Adrenal gland (tissue), 12 donors: ENCODE measurements around the gene PNN. TPM values are rescaled to one million over a fixed set of nuclear protein-coding genes. Genes with fewer than 3 reads are reported as not detected.
A peak's percentile ranks its signal among the peaks of the same experiment; 100 is the strongest.
"Not testable (repeated sequence)": the region's sequence is repeated elsewhere in the genome, so short reads cannot be mapped to it uniquely, and the experiment has no call there.

Experiments used
- DNase-seq, 7 donors: peaks; one replicate each; pipeline ENCODE4 v3.0.0-alpha.2; 2019 to 2020
- H3K27ac ChIP-seq, 5 donors: fragments of 200-600 bp; sonication (generic) in 4 of 5; 1 replicate in 3 of 5; 2 replicates in 2 of 5; pipeline versions ENCODE4 v1.5.1 to v1.8.0; 2016 to 2020; ENCODE audit warnings: mild to moderate bottlenecking in 1 of 5
- H3K27me3 ChIP-seq: fragments of 200-600 bp; 2 replicates; pipeline ENCODE4 v1.8.0; 2021
- H3K36me3 ChIP-seq, 2 donors: fragments of 200-600 bp; replicated peaks in 1 of 2; 1 replicate in 1 of 2; 2 replicates in 1 of 2; pipeline versions ENCODE4 v1.5.1 to v1.8.0; 2018 to 2022
- H3K4me1 ChIP-seq, 2 donors: fragments of 200-600 bp; replicated peaks in 1 of 2; 1 replicate in 1 of 2; 2 replicates in 1 of 2; pipeline versions ENCODE4 v1.5.1 to v1.8.0; 2018 to 2021
- H3K4me3 ChIP-seq, 4 donors: fragments of 200-600 bp; sonication (generic) in 3 of 4; one replicate each; pipeline ENCODE4 v1.5.1; 2016 to 2018
- H3K9me3 ChIP-seq, 3 donors: fragments of 200-600 bp; sonication (generic) in 1 of 3; replicated peaks in 1 of 3; 1 replicate in 2 of 3; 2 replicates in 1 of 3; pipeline versions ENCODE4 v1.5.1 to v1.8.0; 2016 to 2021
- POLR2A ChIP-seq, 2 donors: fragments of 450-650 bp; IDR thresholded peaks; one replicate each; pipeline ENCODE4 v1.6.1; 2017; ENCODE audit warnings: antibody characterized with exemption in 2 of 2, mild to moderate bottlenecking in 2 of 2, moderate library complexity in 1 of 2
- WGBS, 4 donors: extraction: QIAGEN DNeasy Blood & Tissue Kit in 2 of 4; methylation state at CpG; one replicate each; pipeline versions ENCODE4 v1.1.5 to v1.1.7; 2013 to 2017; 5-methylcytosine and 5-hydroxymethylcytosine counted together
- intact Hi-C, 2 donors: fragments of 100-400 bp; cut with DNase I; formaldehyde crosslinking; loops; one replicate each; pipeline versions ENCODE4 v1.14.1 to v1.15.0; 2022 to 2023
- polyA plus RNA-seq, 3 donors: library from polyadenylated mRNA; stranded (reverse); fragments of 200-250 nt in 2 of 3; fragments of 350-450 nt in 1 of 3; fragmentation: Illumina TruSeq in 1 of 3; extraction: RNeasy Lipid Tissue Mini Kit (QIAGEN cat#74804) in 1 of 3; gene quantifications; one replicate each; pipeline ENCODE4 v1.2.3, GENCODE V29; 2013 to 2014
- total RNA-seq, 9 donors: library from RNA; depleted of rRNA in 4 of 9; stranded (reverse); fragments of >200 nt in 4 of 9; fragments of 120-200 nt in 1 of 9; fragmentation: NEBNext Ultra II Directional in 1 of 9; extraction: Animal tissue kit (Norgen Biotek cat#: 25700) in 1 of 9; gene quantifications; one replicate each; pipeline versions ENCODE4 v1.1.0 to v1.2.4, GENCODE V29; 2013 to 2023
- TF ChIP-seq, protein P1 (sequence below), 6 experiments: fragments of 450-650 bp in 4 of 6; fragments of 200-600 bp in 2 of 6; sonication (generic) in 1 of 6; IDR thresholded peaks; 1 replicate in 5 of 6; 2 replicates in 1 of 6; pipeline versions ENCODE4 v1.5.1 to v1.8.0; 2016 to 2021; ENCODE audit warnings: antibody characterized with exemption in 6 of 6, mild to moderate bottlenecking in 2 of 6, moderate library complexity in 1 of 6
- donor health status: healthy with polysubstance abuse.
- donor health status: Bipolar disorder and iron deficiency.
- donor health status: DM: yes; HTN: yes; CAD: no.
- donor health status: DM: no; HTN: no; CAD: no.
- donor health status: DM: no; HTN: no; CAD: no.
- donor health status: DM: yes; HTN: yes; CAD: no.

The PNN gene
- total and polyA plus RNA-seq, 12 donors = 11.3 to 86.0 (median 41.5) TPM

DNA sequence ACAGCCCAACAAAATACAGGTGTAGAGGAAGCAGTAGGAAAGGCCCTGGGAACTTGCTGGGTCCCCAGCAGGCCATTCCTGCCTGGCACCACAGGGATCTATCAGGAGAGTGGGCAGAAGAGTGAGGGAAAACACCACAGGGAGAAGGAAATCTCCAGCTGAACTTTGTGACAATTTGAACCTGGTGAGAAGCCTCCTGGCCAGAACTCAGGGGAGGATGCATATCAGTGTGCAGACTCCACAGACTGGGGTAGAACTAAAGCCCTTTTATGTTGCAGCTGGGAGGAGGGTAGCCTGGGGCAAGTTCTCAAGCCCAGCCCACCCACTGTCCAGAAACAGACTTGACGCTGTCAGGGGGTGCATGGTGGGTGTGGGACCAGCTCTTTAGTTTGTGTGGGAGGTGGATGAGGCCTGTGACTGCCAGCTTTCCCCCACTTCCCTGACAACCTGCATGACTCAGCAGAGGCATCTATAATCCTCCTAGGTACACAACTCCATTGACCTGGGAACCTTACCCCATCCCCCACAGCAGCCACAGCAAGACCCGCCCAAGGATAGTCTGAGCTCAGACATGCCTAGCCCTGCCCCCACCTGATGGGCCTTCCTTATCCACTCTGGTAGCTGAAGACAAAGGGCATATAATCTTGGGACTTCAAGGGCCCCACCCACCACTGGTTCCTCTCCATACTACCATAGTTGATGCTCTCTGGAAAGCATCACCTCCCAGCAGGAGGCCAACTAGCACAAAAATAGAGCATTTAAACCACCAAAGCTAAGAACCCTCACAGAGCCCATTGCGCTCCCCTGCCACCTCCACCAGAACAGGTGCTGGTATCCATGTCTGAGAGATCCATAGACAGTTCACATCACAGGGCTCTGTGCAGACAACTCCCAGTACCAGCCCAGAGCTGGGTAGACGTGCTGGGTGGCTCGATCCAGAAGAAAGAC lies 28.9 kb downstream of the PNN start:
- TF ChIP-seq POLR2A (IDR thresholded peaks at IDR 0.05) = no peak
- TF ChIP-seq, protein P1, sequence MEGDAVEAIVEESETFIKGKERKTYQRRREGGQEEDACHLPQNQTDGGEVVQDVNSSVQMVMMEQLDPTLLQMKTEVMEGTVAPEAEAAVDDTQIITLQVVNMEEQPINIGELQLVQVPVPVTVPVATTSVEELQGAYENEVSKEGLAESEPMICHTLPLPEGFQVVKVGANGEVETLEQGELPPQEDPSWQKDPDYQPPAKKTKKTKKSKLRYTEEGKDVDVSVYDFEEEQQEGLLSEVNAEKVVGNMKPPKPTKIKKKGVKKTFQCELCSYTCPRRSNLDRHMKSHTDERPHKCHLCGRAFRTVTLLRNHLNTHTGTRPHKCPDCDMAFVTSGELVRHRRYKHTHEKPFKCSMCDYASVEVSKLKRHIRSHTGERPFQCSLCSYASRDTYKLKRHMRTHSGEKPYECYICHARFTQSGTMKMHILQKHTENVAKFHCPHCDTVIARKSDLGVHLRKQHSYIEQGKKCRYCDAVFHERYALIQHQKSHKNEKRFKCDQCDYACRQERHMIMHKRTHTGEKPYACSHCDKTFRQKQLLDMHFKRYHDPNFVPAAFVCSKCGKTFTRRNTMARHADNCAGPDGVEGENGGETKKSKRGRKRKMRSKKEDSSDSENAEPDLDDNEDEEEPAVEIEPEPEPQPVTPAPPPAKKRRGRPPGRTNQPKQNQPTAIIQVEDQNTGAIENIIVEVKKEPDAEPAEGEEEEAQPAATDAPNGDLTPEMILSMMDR (IDR thresholded peaks at IDR 0.05) = no peak
- H3K9me3 ChIP-seq = no peaks in the 10 kb centered on the region
- DNase-seq = no peak
- intact Hi-C loops = no loop called here
- H3K4me1 ChIP-seq = no peaks in the 10 kb centered on the region
- no peak overlapping the region for H3K27ac ChIP-seq
- no peaks in the 10 kb centered on the region for H3K36me3 ChIP-seq
- no peak overlapping the region for H3K4me3 ChIP-seq
- WGBS, 4 donors = 83 to 89% (median 84%) methylated on average over 3 to 5 of the region's 5 CpGs
- no peaks in the 10 kb centered on the region for H3K27me3 ChIP-seq

DNA sequence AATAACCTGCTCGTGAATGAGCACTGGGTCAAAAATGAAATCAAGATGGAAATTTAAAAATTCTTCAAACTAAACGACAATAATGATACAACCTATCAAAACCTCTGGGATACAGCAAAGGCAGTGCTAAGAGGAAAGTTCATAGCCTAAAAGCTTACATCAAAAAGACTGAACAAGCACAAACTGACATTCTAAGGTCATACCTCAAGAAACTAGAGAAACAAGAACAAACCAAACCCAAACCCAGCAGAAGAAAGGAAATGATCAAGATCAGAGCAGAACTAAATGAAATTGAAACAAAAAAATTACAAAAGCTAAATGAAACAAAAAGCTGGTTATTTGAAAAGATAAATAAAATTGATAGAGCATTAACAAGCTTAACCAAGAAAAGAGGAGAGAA lies 32.4 kb downstream of the PNN start:
- H3K4me1 ChIP-seq, intact Hi-C loops, H3K9me3 ChIP-seq, H3K27me3 ChIP-seq, H3K4me3 ChIP-seq, H3K27ac ChIP-seq, DNase-seq, H3K36me3 ChIP-seq: not testable (repeated sequence)
- WGBS, 4 donors = 82 to 90% (median 88%) methylated on average over 2 of the region's 2 CpGs

DNA sequence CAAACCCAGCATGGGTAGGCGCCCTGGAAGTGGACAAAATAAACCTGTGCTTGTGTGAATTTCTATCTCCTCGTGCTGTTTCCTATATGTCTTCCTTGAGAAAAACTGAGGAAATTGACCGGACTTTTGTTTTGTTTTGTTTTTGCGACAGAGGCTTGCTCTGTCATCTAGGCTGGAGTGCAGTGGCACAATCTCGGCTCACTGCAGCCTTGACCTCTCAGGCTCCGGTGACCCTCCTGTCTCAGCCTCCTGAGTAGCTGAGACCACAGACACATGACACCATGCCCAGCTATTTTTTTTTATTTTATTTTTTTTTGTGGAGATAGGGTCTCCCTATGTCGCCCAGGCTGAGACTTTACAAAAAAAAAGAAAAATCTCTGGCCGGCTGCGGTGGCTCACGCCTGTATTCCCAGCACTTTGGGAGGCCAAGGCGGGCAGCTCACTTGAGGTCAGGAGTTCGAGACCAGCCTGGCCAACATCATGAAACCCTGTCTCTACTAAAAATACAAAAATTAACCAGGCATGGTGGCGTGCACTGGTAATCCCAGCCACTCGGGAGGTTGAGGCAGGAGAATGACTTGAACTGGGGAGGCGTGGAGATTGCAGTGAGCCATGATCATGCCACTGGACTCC lies 36.2 kb downstream of the PNN start:
- Histone ChIP-seq H3K4me3 (no peak overlapping the region), H3K4me1 (no peaks in the 10 kb centered on the region), H3K36me3 (no peaks in the 10 kb centered on the region), H3K27ac (no peak overlapping the region), H3K9me3 (no peaks in the 10 kb centered on the region), H3K27me3 (no peaks in the 10 kb centered on the region)
- TF ChIP-seq POLR2A (IDR thresholded peaks at IDR 0.05) = no peak
- TF ChIP-seq, protein P1 (IDR thresholded peaks at IDR 0.05) = no peak
- peak in 1 of 7 donors; percentile 25 for DNase-seq
- 76 to 82% (median 79%) methylated on average over 15 of the region's 15 CpGs for WGBS, 4 donors
- intact Hi-C loops = no loop called here

DNA sequence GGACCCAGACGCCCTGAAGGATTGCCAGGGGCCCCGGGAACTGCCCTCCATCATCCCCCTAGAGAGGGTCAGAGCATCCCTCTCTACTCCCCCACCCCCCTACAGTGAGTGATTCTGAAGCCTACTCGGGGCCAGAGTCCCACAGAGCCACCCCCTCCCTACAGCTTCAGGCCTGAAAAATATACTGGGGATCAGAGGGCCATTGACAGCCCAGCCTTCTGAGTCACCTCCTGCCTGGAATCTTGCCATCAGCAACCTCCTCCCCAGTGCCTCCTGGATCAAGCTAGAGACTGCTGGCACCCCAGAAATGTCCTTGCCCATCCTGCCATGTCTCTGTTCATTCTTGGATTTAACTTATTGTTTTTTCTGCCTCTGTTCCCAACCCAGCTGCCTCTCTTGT lies 37.0 kb downstream of the PNN start:
- Histone ChIP-seq H3K9me3 (no peaks in the 10 kb centered on the region), H3K27ac (no peak overlapping the region), H3K4me3 (no peak overlapping the region), H3K27me3 (no peaks in the 10 kb centered on the region), H3K4me1 (no peaks in the 10 kb centered on the region), H3K36me3 (no peaks in the 10 kb centered on the region)
- no peak for TF ChIP-seq POLR2A (IDR thresholded peaks at IDR 0.05)
- TF ChIP-seq, protein P1 (IDR thresholded peaks at IDR 0.05) = no peak
- peak in 3 of 7 donors; percentile 15 to 33 (median 30) for DNase-seq
- intact Hi-C loops = no loop called here
- 61 to 73% (median 72%) methylated on average over 3 of the region's 3 CpGs for WGBS, 4 donors
